AG04449 (cell line): ENCODE data around the gene PAIP1.

Experiments used
- CTCF ChIA-PET: fragments of 350-600 bp; formaldehyde crosslinking; extraction: SDS; loops from one replicate; lab custom pipeline; 2021; ENCODE audit warnings: antibody characterized with exemption; lab: Yijun Ruan, JAX
- POLR2A ChIA-PET: fragments of 400-600, 350-600 bp; formaldehyde crosslinking; extraction: SDS; loops from one replicate; lab custom pipeline; 2020; ENCODE audit warnings: antibody characterized with exemption, inconsistent platforms; lab: Yijun Ruan, JAX
- DNase-seq: peaks from one replicate; pipeline ENCODE4 v3.0.0-alpha.2; 2010; ENCODE audit warnings: low read depth, low spot score
- H3K4me3 ChIP-seq: 2 replicates; pipeline ENCODE4 v1.5.1; 2011; ENCODE audit warnings: low read depth, mild to moderate bottlenecking, control low read depth, low read length
- CTCF ChIP-seq: IDR thresholded peaks from one replicate; pipeline ENCODE4 v1.5.1; 2011; ENCODE audit warnings: mild to moderate bottlenecking, moderate library complexity, low read length, control low read depth, inconsistent platforms; ENCODE audit not compliant: insufficient read depth; ENCODE audit errors: missing control alignments

Gene PAIP1

GRCh38 chr5:43491326-43491725 lies 65.6 kb downstream of the PAIP1 start:
- no peak for TF ChIP-seq CTCF
- no peak for DNase-seq
- ChIA-PET CTCF (no interaction called here), POLR2A (no interaction called here)
- no peak overlapping the region for H3K4me3 ChIP-seq

- POLR2A ChIA-PET, result no interaction called here
- DNase-seq, result no peak
- no peak overlapping the region for H3K4me3 ChIP-seq
- CTCF ChIA-PET, result interaction anchor here (1.0 to 3.9 kb wide), 4 partner anchors 12 to 144 kb away, joined by 3 to 27 read pairs (median 14); no protein-coding TSS in a partner anchor
- no peak for TF ChIP-seq CTCF
Measured at GRCh38 chr5:43486353-43486752, 70.5 kb downstream of the PAIP1 start.

GRCh38 chr5:43485406-43485805 lies 71.5 kb downstream of the PAIP1 start:
- POLR2A ChIA-PET, result no interaction called here

GRCh38 chr5:43484106-43484849 lies 72.6 kb downstream of the PAIP1 start:
- H3K4me3 ChIP-seq, result peak overlapping the region; percentile 81
- peak; percentile 29 for DNase-seq
- CTCF ChIA-PET, result interaction anchor here (0.7 to 3.9 kb wide), 36 partner anchors 8 to 364 kb away, joined by 3 to 27 read pairs (median 4); partner anchors contain the start of genes C5orf34, CCL28, HMGCS1 and ZNF131
- POLR2A ChIA-PET, result interaction anchor here (0.6 to 1.7 kb wide), 8 partner anchors 8 to 363 kb away, joined by 3 to 15 read pairs (median 4); partner anchors contain the start of genes C5orf34 and ZNF131
- peak; percentile 70 for TF ChIP-seq CTCF

More at GRCh38 chr5:43485406-43485805, 71.5 kb downstream of the PAIP1 start:
- no peak overlapping the region for H3K4me3 ChIP-seq
- no peak for TF ChIP-seq CTCF
- CTCF ChIA-PET, result interaction anchor here (0.8 to 3.9 kb wide), 6 partner anchors 13 to 145 kb away, joined by 3 to 27 read pairs (median 4); no protein-coding TSS in a partner anchor
- DNase-seq, result no peak

GRCh38 chr5:43483298-43484105 lies 73.4 kb downstream of the PAIP1 start, which contains the start of gene TMEM267:
Gene TMEM267, minus strand, starts transcription at chr5:43483865. Its CDS starts 29,896 bp downstream, at chr5:43453969.
- peak within 1 kb of the TSS; percentile 81 for H3K4me3 ChIP-seq
- CTCF ChIA-PET, result interaction anchor here (0.7 to 3.9 kb wide), 31 partner anchors 9 to 363 kb away, joined by 3 to 27 read pairs (median 4); partner anchors contain the start of genes C5orf34, CCL28, HMGCS1 and ZNF131
- TF ChIP-seq CTCF, result no peak
- peak; percentile 49 for DNase-seq
- POLR2A ChIA-PET, result interaction anchor here (0.6 to 1.7 kb wide), 8 partner anchors 8 to 363 kb away, joined by 3 to 15 read pairs (median 4); partner anchors contain the start of genes C5orf34 and ZNF131
